H1 (cell line): ENCODE measurements around the gene IKZF1. TPM values are rescaled to one million over a fixed set of nuclear protein-coding genes. Genes with fewer than 3 reads are reported as not detected.

Source experiments
- CTCF ChIA-PET: fragments of 300-600 bp; sonication (Branson Sonifier 250); formaldehyde crosslinking; loops from one replicate; lab custom pipeline; 2021; ENCODE audit not compliant: partially characterized antibody; lab: Charles Lee
- POLR2A ChIA-PET: fragments of 300-600 bp; sonication (Branson Sonifier 250); formaldehyde crosslinking; loops from one replicate; lab custom pipeline; 2021; ENCODE audit warnings: inconsistent platforms; ENCODE audit not compliant: partially characterized antibody; lab: Charles Lee
- DNase-seq, 2 experiments: peaks; one replicate each; pipeline versions ENCODE4 v3.0.0 to v3.0.0-alpha.2; 2010 to 2022; ENCODE audit warnings: low spot score in 2 of 2, low read depth in 1 of 2, mixed read lengths in 1 of 2
- FAIRE-seq: peaks from 2 replicates; lab custom pipeline; 2011; peaks lifted over from hg19 to GRCh38; lab: Jason Lieb, UNC
- H2AFZ ChIP-seq: 2 replicates; pipeline ENCODE4 v1.8.1; 2012; ENCODE audit warnings: low read length, inconsistent platforms
- H2AK5ac ChIP-seq: 2 replicates; pipeline ENCODE4 v1.6.1; 2013; ENCODE audit warnings: low read depth, low read length
- H2BK120ac ChIP-seq: replicated peaks from 2 replicates; pipeline ENCODE3; 2013; ENCODE audit warnings: low read depth, low read length, inconsistent platforms
- H2BK12ac ChIP-seq: 2 replicates; pipeline ENCODE4 v1.6.1; 2013; ENCODE audit warnings: low read depth, low read length
- H2BK15ac ChIP-seq: 2 replicates; pipeline ENCODE4 v1.6.1; 2013; ENCODE audit warnings: low read length
- H2BK20ac ChIP-seq: 2 replicates; pipeline ENCODE4 v1.6.1; 2013; ENCODE audit warnings: low read length
- H2BK5ac ChIP-seq: 2 replicates; pipeline ENCODE4 v1.6.1; 2013; ENCODE audit warnings: low read depth, low read length
- H3K14ac ChIP-seq: 2 replicates; pipeline ENCODE4 v1.6.1; 2013; ENCODE audit warnings: inconsistent platforms; ENCODE audit not compliant: insufficient read length
- H3K18ac ChIP-seq: 2 replicates; pipeline ENCODE4 v1.6.1; 2013; ENCODE audit warnings: low read length; ENCODE audit errors: extremely low read depth
- H3K23ac ChIP-seq: 2 replicates; pipeline ENCODE4 v1.6.1; 2013; ENCODE audit warnings: inconsistent platforms; ENCODE audit not compliant: insufficient read length
- H3K23me2 ChIP-seq: 2 replicates; pipeline ENCODE4 v1.6.1; 2013; ENCODE audit warnings: low read depth, low read length
- H3K27ac ChIP-seq: 2 replicates; pipeline ENCODE4 v1.6.1; 2011; ENCODE audit warnings: low read depth, low read length, inconsistent platforms
- H3K27me3 ChIP-seq, 4 experiments: replicated peaks in 1 of 4; 1 replicate in 1 of 4; 2 replicates in 3 of 4; pipeline versions ENCODE4 v1.6.1 to v1.8.1; 2011 to 2013; ENCODE audit warnings: low read length in 3 of 4, mild to moderate bottlenecking in 3 of 4, inconsistent platforms in 2 of 4, mixed read lengths in 2 of 4, moderate library complexity in 1 of 4; ENCODE audit not compliant: control insufficient read depth in 3 of 4, insufficient read depth in 3 of 4; ENCODE audit errors: extremely low read depth in 1 of 4
- H3K36me3 ChIP-seq, 4 experiments: 2 replicates each; pipeline versions ENCODE4 v1.6.1 to v1.8.1; 2011 to 2013; ENCODE audit warnings: mild to moderate bottlenecking in 4 of 4, low read length in 3 of 4, moderate library complexity in 2 of 4, control low read depth in 1 of 4, inconsistent platforms in 1 of 4; ENCODE audit not compliant: insufficient read depth in 4 of 4, control insufficient read depth in 2 of 4
- H3K4ac ChIP-seq: replicated peaks from 2 replicates; pipeline ENCODE3; 2013; ENCODE audit warnings: low read length, low read depth, mixed read lengths, inconsistent platforms; ENCODE audit not compliant: insufficient read length
- H3K4me1 ChIP-seq, 4 experiments: replicated peaks in 1 of 4; 1 replicate in 1 of 4; 2 replicates in 3 of 4; pipeline versions ENCODE4 v1.6.1 to v1.8.1; 2011 to 2013; ENCODE audit warnings: low read length in 3 of 4, inconsistent platforms in 2 of 4, mixed read lengths in 1 of 4; ENCODE audit not compliant: insufficient read depth in 4 of 4, control insufficient read depth in 3 of 4
- H3K4me2 ChIP-seq, 2 experiments: 2 replicates each; pipeline versions ENCODE4 v1.6.1 to v1.8.1; 2011 to 2013; ENCODE audit warnings: low read depth in 2 of 2, low read length in 2 of 2, control low read depth in 1 of 2, inconsistent platforms in 1 of 2, mild to moderate bottlenecking in 1 of 2; ENCODE audit not compliant: insufficient read depth in 1 of 2
- H3K4me3 ChIP-seq, 4 experiments: fragments of 200-600, 300-600 bp in 1 of 4; sonication (generic), shearing (Covaris generic), sonication (Bioruptor Twin) in 1 of 4; 2 replicates each; pipeline versions ENCODE4 v1.5.1 to v1.8.1; 2011 to 2016; ENCODE audit warnings: low read length in 4 of 4, low read depth in 3 of 4, control low read depth in 2 of 4, inconsistent platforms in 2 of 4, mild to moderate bottlenecking in 2 of 4, mixed read lengths in 1 of 4, moderate library complexity in 1 of 4; ENCODE audit not compliant: insufficient read depth in 2 of 4; ENCODE audit errors: extremely low read depth in 1 of 4
- H3K56ac ChIP-seq: replicated peaks from 2 replicates; pipeline ENCODE3; 2013; ENCODE audit warnings: low read depth, mild to moderate bottlenecking, mixed read lengths, low read length, inconsistent platforms; ENCODE audit not compliant: insufficient read length
- H3K79me1 ChIP-seq: 2 replicates; pipeline ENCODE4 v1.6.1; 2013; ENCODE audit warnings: low read depth, low read length, control low read depth
- H3K79me2 ChIP-seq, 2 experiments: 2 replicates each; pipeline versions ENCODE4 v1.6.1 to v1.8.1; 2012 to 2013; ENCODE audit warnings: low read length in 2 of 2, mild to moderate bottlenecking in 2 of 2, inconsistent platforms in 1 of 2; ENCODE audit not compliant: insufficient read depth in 2 of 2, control insufficient read depth in 1 of 2
- H3K9ac ChIP-seq, 4 experiments: replicated peaks in 1 of 4; 1 replicate in 1 of 4; 2 replicates in 3 of 4; pipeline versions ENCODE4 v1.6.1 to v1.8.1; 2011 to 2013; ENCODE audit warnings: low read depth in 3 of 4, low read length in 3 of 4, control low read depth in 2 of 4, mild to moderate bottlenecking in 2 of 4, moderate library complexity in 2 of 4, inconsistent platforms in 1 of 4; ENCODE audit errors: extremely low read depth in 1 of 4
- H3K9me3 ChIP-seq, 2 experiments: 2 replicates each; pipeline versions ENCODE4 v1.6.1 to v1.8.1; 2012 to 2013; ENCODE audit warnings: mild to moderate bottlenecking in 2 of 2, moderate library complexity in 2 of 2, control low read depth in 1 of 2, inconsistent platforms in 1 of 2, low read depth in 1 of 2, low read length in 1 of 2, mixed read lengths in 1 of 2; ENCODE audit not compliant: insufficient read depth in 2 of 2
- H4K20me1 ChIP-seq, 2 experiments: replicated peaks in 1 of 2; 2 replicates each; pipeline versions ENCODE3 to v1.8.1; 2011 to 2013; ENCODE audit warnings: inconsistent platforms in 2 of 2, low read length in 2 of 2, mild to moderate bottlenecking in 1 of 2; ENCODE audit not compliant: insufficient read depth in 2 of 2, control insufficient read depth in 1 of 2
- H4K5ac ChIP-seq: 2 replicates; pipeline ENCODE4 v1.6.1; 2013; ENCODE audit warnings: low read length, low read depth, mixed read lengths, inconsistent platforms; ENCODE audit not compliant: insufficient read length
- H4K8ac ChIP-seq: 2 replicates; pipeline ENCODE4 v1.8.0; 2013; ENCODE audit warnings: mild to moderate bottlenecking, moderate library complexity, low read length, inconsistent platforms; ENCODE audit not compliant: insufficient read depth; ENCODE audit errors: extremely low read depth
- H4K91ac ChIP-seq: replicated peaks from 2 replicates; pipeline ENCODE3; 2013; ENCODE audit warnings: low read length, mixed read lengths, inconsistent platforms; ENCODE audit not compliant: insufficient read length
- ATF2 ChIP-seq: IDR thresholded peaks from 2 replicates; pipeline ENCODE4 v1.6.1; 2012; ENCODE audit warnings: low read length, inconsistent platforms
- CEBPB ChIP-seq: IDR thresholded peaks from 2 replicates; pipeline ENCODE4 v1.6.1; 2012; ENCODE audit warnings: low read depth, low read length
- KDM4A ChIP-seq: IDR thresholded peaks from one replicate; pipeline ENCODE4 v1.7.1; 2012; ENCODE audit warnings: low read depth, mild to moderate bottlenecking, moderate library complexity, low read length, inconsistent platforms; ENCODE audit not compliant: severe bottlenecking
- NANOG ChIP-seq: IDR thresholded peaks from 2 replicates; pipeline ENCODE4 v1.6.1; 2011; ENCODE audit warnings: low read length, low read depth, mild to moderate bottlenecking, inconsistent platforms; ENCODE audit not compliant: insufficient read depth, poor library complexity, severe bottlenecking
- PHF8 ChIP-seq: fragments of 200-600 bp; sonication (generic); conservative IDR thresholded peaks from 2 replicates; pipeline ENCODE4 v1.7.1; 2012; ENCODE audit warnings: low read depth, mild to moderate bottlenecking, inconsistent platforms, low read length, moderate library complexity
- RBBP5 ChIP-seq: IDR thresholded peaks from 2 replicates; pipeline ENCODE4 v1.7.1; 2012; ENCODE audit warnings: low read depth, mild to moderate bottlenecking, inconsistent platforms, low read length, moderate library complexity, borderline replicate concordance
- SAP30 ChIP-seq: fragments of 300-600 bp; sonication (generic); IDR thresholded peaks from 2 replicates; pipeline ENCODE4 v1.7.1; 2012; ENCODE audit warnings: low read length, moderate library complexity, mild to moderate bottlenecking, inconsistent platforms; ENCODE audit not compliant: insufficient read depth, insufficient replicate concordance
- SIRT6 ChIP-seq: IDR thresholded peaks from one replicate; pipeline ENCODE4 v1.7.1; 2012; ENCODE audit warnings: low read length, inconsistent platforms
- SP1 ChIP-seq: IDR thresholded peaks from 2 replicates; pipeline ENCODE4 v1.6.1; 2011; ENCODE audit warnings: low read depth, low read length
- SP4 ChIP-seq: IDR thresholded peaks from 2 replicates; pipeline ENCODE4 v1.6.1; 2012; ENCODE audit warnings: low read length, inconsistent platforms
- WGBS, 2 experiments: shearing (Covaris generic) in 1 of 2; methylation state at CpG; one replicate each; pipeline versions ENCODE4 v1.1.6 to v1.1.7; 2013 to 2015; ENCODE audit warnings: low lambda C conversion rate in 2 of 2, mixed read lengths in 2 of 2, inconsistent platforms in 1 of 2, low coverage in 1 of 2, missing lambda C conversion rate in 1 of 2; ENCODE audit not compliant: insufficient replicate concordance in 2 of 2, insufficient coverage in 1 of 2, insufficient read length in 1 of 2; ENCODE audit errors: extremely low coverage in 1 of 2, missing lambda C conversion rate in 1 of 2; 5-methylcytosine and 5-hydroxymethylcytosine counted together
- polyA plus RNA-seq, 7 experiments: library from polyadenylated mRNA; depleted of rRNA in 3 of 7; stranded (reverse) in 5 of 7; unstranded in 2 of 7; fragments of >200 nt in 5 of 7; fragments of 200-250 nt in 2 of 7; gene quantifications; 1 replicate in 5 of 7; 2 replicates in 1 of 7; 4 replicates in 1 of 7; pipeline versions ENCODE4 v1.2.1 to v1.2.3, GENCODE V29; 2011 to 2013; ENCODE audit warnings: missing spikeins in 2 of 7, mixed read lengths in 2 of 7
- total RNA-seq: library from RNA; stranded (reverse); fragmentation: NEBNext Ultra II Directional; extraction: Animal tissue kit (Norgen Biotek cat#: 25700); gene quantifications from 2 replicates; pipeline ENCODE4 v1.2.1, GENCODE V29; 2021

IKZF1 gene
- total and polyA plus RNA-seq, 2 of the 8 experiments (the other 6 are each of a cell fraction or from before 2014, with no cell fraction given): 0.74 to 1.5 TPM

- no peak overlapping the region for H2AFZ ChIP-seq
- H3K23ac ChIP-seq: no peak overlapping the region
- no peak overlapping the region for H4K8ac ChIP-seq
- no peak overlapping the region for H3K4me3 ChIP-seq
- no peaks in the 10 kb centered on the region for H3K79me2 ChIP-seq
- no peaks in the 10 kb centered on the region for H3K9me3 ChIP-seq
- WGBS, 2 experiments: 87% methylated on average over 18 of the region's 18 CpGs; no CpG with 5 or more reads in 1 of the 2 experiments
- no peak overlapping the region for H4K5ac ChIP-seq
- H3K14ac ChIP-seq: no peak overlapping the region
- no peaks in the 10 kb centered on the region for H3K36me3 ChIP-seq
- no peaks in the 10 kb centered on the region for H3K23me2 ChIP-seq
- no peak overlapping the region for H3K4ac ChIP-seq
- POLR2A ChIA-PET: interaction anchor here (0.6 kb wide), 1 partner anchor 280 kb away, joined by 3 read pairs; no protein-coding TSS in a partner anchor
- no peak overlapping the region for H3K27ac ChIP-seq
- no peak for FAIRE-seq
- no peak overlapping the region for H3K56ac ChIP-seq
- no peak for DNase-seq
- H3K4me1 ChIP-seq: no peaks in the 10 kb centered on the region
- no peak overlapping the region for H2BK12ac ChIP-seq
- H4K91ac ChIP-seq: no peak overlapping the region
- H3K4me2 ChIP-seq: no peak overlapping the region
- H3K79me1 ChIP-seq: no peaks in the 10 kb centered on the region
- no peaks in the 10 kb centered on the region for H3K27me3 ChIP-seq
- H3K9ac ChIP-seq: no peak overlapping the region
- H2BK15ac ChIP-seq: no peak overlapping the region
- H4K20me1 ChIP-seq: no peaks in the 10 kb centered on the region
- H2BK20ac ChIP-seq: no peak overlapping the region
- H2AK5ac ChIP-seq: no peak overlapping the region
- no peak overlapping the region for H2BK120ac ChIP-seq
- CTCF ChIA-PET: interaction anchor here (0.8 to 1.3 kb wide), 3 partner anchors 11 to 17 kb away, joined by 3 to 4 read pairs (median 3); no protein-coding TSS in a partner anchor
- no peak overlapping the region for H2BK5ac ChIP-seq
- H3K18ac ChIP-seq: no peak overlapping the region
- TF ChIP-seq SP1 (no peak), SP4 (no peak), CEBPB (no peak), ATF2 (no peak), SIRT6 (no peak), RBBP5 (no peak), SAP30 (no peak), KDM4A (no peak), PHF8 (no peak), NANOG (no peak)
These were observed 45.7 kb downstream of the IKZF1 start for GRCh38 chr7:50349963-50350944.
